Esophagus squamous epithelium (tissue), 5 donors: ENCODE results near the gene PDK2. TPM values are rescaled to one million over a fixed set of nuclear protein-coding genes. Genes with fewer than 3 reads are reported as not detected.
A peak's percentile ranks its signal among the peaks of the same experiment; 100 is the strongest.

Experiments
- DNase-seq: peaks from one replicate; lab custom pipeline; 2025; lab: John Stamatoyannopoulos, UW
- H3K27ac ChIP-seq, 4 donors: fragments of 200-600 bp; sonication (generic); one replicate each; pipeline ENCODE4 v1.5.1; 2016 to 2019; ENCODE audit warnings: mild to moderate bottlenecking in 1 of 4
- H3K27me3 ChIP-seq, 4 donors: fragments of 200-600 bp; sonication (generic); 1 replicate in 3 of 4; 2 replicates in 1 of 4; pipeline versions ENCODE4 v1.5.1 to v1.6.0; 2017 to 2021; ENCODE audit warnings: antibody characterized with exemption in 1 of 4
- H3K36me3 ChIP-seq, 3 donors: fragments of 200-600 bp; sonication (generic); one replicate each; pipeline ENCODE4 v1.5.1; 2016 to 2019
- H3K4me1 ChIP-seq, 3 donors: fragments of 200-600 bp; sonication (generic); one replicate each; pipeline ENCODE4 v1.5.1; 2017 to 2019
- H3K4me3 ChIP-seq, 4 donors: fragments of 200-600 bp; sonication (generic); 1 replicate in 3 of 4; 2 replicates in 1 of 4; pipeline ENCODE4 v1.5.1; 2016 to 2019; ENCODE audit warnings: mild to moderate bottlenecking in 2 of 4, moderate library complexity in 1 of 4
- H3K9me3 ChIP-seq, 3 donors: fragments of 200-600 bp; sonication (generic); one replicate each; pipeline ENCODE4 v1.5.1; 2016 to 2019
- POLR2A ChIP-seq, 4 donors: fragments of 450-650 bp; IDR thresholded peaks; one replicate each; pipeline ENCODE4 v1.6.1; 2017; ENCODE audit warnings: antibody characterized with exemption in 4 of 4, mild to moderate bottlenecking in 4 of 4, moderate library complexity in 3 of 4
- WGBS, 2 donors: methylation state at CpG; one replicate each; pipeline ENCODE4 v1.1.5; 2018; 5-methylcytosine and 5-hydroxymethylcytosine counted together
- intact Hi-C: fragments of 100-400 bp; cut with DNase I; formaldehyde crosslinking; loops from one replicate; pipeline ENCODE4 v1.15.0; 2022
- total RNA-seq, 4 donors: library from RNA; depleted of rRNA; stranded (reverse); fragments of >200 nt; gene quantifications; one replicate each; pipeline ENCODE4 v1.1.0, GENCODE V29; 2016
- TF ChIP-seq, protein P1 (sequence below), 6 experiments: fragments of 450-650 bp in 4 of 6; fragments of 200-600 bp in 2 of 6; sonication (generic) in 2 of 6; IDR thresholded peaks; one replicate each; pipeline ENCODE4 v1.5.1; 2016 to 2019; ENCODE audit warnings: antibody characterized with exemption in 6 of 6, mild to moderate bottlenecking in 4 of 6, moderate library complexity in 4 of 6
- donor health status: DM: yes; HTN: yes; CAD: no.

Gene PDK2
- total RNA-seq, 4 donors from 2014 or later, result 5.2 to 20.2 (median 12.8) TPM

DNA sequence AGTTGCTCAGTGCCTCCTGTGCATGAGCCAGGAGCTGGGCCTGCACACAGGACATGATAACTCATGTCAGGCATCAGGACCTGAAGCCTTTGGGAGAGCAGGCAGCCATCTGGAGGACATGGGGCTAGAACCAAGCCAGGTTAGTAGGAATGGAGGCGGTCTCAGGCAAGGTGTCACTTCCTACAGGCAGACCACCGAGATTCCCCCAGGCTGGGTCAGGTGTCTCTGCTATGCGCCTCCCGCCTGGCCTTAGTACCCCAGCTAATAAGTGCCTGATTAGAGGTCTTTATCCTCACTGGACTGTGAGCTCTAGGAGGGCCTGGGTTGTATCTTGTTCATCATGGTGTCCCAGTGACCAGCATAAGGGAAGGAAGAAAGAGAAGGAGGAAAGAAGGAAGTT is 19.2 kb downstream of the PDK2 start:
- peaks cover 0 to 20% (median 0%) of the 10 kb centered on the region in 3 donors for H3K36me3 ChIP-seq
- 65 to 69% methylated on average over 2 to 4 of the region's 4 CpGs for WGBS, 2 donors
- H3K4me1 ChIP-seq, result peaks cover 11 to 49% (median 24%) of the 10 kb centered on the region in 3 donors
- no peak overlapping the region for H3K27ac ChIP-seq
- no peak for DNase-seq
- H3K9me3 ChIP-seq, result no peaks in the 10 kb centered on the region
- intact Hi-C loops, result no loop called here
- H3K4me3 ChIP-seq, result no peak overlapping the region
- TF ChIP-seq POLR2A (IDR thresholded peaks at IDR 0.05), result no peak
- TF ChIP-seq, protein P1, sequence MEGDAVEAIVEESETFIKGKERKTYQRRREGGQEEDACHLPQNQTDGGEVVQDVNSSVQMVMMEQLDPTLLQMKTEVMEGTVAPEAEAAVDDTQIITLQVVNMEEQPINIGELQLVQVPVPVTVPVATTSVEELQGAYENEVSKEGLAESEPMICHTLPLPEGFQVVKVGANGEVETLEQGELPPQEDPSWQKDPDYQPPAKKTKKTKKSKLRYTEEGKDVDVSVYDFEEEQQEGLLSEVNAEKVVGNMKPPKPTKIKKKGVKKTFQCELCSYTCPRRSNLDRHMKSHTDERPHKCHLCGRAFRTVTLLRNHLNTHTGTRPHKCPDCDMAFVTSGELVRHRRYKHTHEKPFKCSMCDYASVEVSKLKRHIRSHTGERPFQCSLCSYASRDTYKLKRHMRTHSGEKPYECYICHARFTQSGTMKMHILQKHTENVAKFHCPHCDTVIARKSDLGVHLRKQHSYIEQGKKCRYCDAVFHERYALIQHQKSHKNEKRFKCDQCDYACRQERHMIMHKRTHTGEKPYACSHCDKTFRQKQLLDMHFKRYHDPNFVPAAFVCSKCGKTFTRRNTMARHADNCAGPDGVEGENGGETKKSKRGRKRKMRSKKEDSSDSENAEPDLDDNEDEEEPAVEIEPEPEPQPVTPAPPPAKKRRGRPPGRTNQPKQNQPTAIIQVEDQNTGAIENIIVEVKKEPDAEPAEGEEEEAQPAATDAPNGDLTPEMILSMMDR (IDR thresholded peaks at IDR 0.05), result no peak
- peaks cover 0 to 39% (median 0%) of the 10 kb centered on the region in 4 donors for H3K27me3 ChIP-seq

DNA sequence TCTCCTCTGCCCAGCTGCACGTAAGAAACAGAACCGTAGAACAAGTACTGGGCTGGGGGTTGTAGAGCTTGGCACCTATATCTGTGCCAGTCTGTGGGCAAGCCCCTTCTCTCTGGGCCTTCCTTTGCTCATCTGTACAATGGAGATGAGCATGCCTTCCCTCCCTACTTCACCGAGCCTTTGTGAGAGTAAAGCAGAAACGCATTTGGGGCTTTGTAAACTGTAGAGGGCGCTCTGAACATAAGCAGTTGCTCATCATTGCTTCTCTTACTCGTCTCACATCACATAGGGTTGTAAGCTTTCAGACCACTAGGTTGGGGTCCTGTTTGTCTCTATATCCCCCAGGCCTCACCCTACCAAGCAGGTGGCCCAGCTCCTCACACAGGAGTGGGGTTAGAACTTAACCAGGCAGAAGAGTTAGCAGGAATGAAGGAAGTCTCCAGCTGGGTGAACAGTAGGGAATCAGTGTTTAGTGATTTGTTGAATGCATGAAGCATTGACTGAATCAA is 19.8 kb downstream of the PDK2 start:
- intact Hi-C loops, result no loop called here
- Histone ChIP-seq H3K27me3 (peaks cover 0 to 44% (median 0%) of the 10 kb centered on the region in 4 donors), H3K9me3 (no peaks in the 10 kb centered on the region), H3K36me3 (peaks cover 0 to 15% (median 0%) of the 10 kb centered on the region in 3 donors), H3K27ac (no peak overlapping the region), H3K4me3 (no peak overlapping the region), H3K4me1 (peaks cover 11 to 49% (median 24%) of the 10 kb centered on the region in 3 donors)
- TF ChIP-seq, protein P1 (IDR thresholded peaks at IDR 0.05), result peak in 5 of 6 experiments; percentile 36 to 62 (median 40)
- no peak for TF ChIP-seq POLR2A (IDR thresholded peaks at IDR 0.05)
- 16 to 28% methylated on average over 3 to 6 of the region's 6 CpGs for WGBS, 2 donors
- DNase-seq, result no peak

DNA sequence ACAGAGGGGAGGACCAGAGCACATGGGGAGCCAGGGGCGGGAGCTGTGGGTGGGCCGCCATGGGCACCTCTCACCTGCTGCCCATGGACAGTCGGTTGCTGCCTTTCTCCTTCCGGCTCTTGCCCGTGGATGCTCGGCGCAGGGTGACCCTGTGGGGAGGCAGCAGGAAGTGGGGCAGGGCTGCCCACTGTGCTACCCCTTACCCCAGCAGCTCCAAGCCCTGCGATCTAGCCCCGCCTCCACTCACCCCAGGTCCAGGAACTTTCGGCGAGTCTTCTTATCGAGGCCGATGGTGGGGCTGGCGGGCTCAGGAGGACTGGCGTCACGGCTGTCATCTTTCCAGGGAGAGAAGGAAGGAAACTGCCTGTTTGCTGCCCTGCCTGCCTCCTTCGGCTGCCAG is 20.6 kb downstream of the PDK2 start:
- H3K9me3 ChIP-seq, result no peaks in the 10 kb centered on the region
- intact Hi-C loops, result no loop called here
- DNase-seq, result no peak
- H3K27me3 ChIP-seq, result peaks cover 0 to 44% (median 0%) of the 10 kb centered on the region in 4 donors
- WGBS, 2 donors, result 50 to 61% methylated on average over 1 to 13 of the region's 17 CpGs
- H3K36me3 ChIP-seq, result peaks cover 0 to 6% (median 0%) of the 10 kb centered on the region in 3 donors
- peaks cover 11 to 49% (median 24%) of the 10 kb centered on the region in 3 donors for H3K4me1 ChIP-seq
- H3K4me3 ChIP-seq, result no peak overlapping the region
- no peak overlapping the region for H3K27ac ChIP-seq
- TF ChIP-seq, protein P1 (IDR thresholded peaks at IDR 0.05), result no peak
- TF ChIP-seq POLR2A (IDR thresholded peaks at IDR 0.05), result no peak

DNA sequence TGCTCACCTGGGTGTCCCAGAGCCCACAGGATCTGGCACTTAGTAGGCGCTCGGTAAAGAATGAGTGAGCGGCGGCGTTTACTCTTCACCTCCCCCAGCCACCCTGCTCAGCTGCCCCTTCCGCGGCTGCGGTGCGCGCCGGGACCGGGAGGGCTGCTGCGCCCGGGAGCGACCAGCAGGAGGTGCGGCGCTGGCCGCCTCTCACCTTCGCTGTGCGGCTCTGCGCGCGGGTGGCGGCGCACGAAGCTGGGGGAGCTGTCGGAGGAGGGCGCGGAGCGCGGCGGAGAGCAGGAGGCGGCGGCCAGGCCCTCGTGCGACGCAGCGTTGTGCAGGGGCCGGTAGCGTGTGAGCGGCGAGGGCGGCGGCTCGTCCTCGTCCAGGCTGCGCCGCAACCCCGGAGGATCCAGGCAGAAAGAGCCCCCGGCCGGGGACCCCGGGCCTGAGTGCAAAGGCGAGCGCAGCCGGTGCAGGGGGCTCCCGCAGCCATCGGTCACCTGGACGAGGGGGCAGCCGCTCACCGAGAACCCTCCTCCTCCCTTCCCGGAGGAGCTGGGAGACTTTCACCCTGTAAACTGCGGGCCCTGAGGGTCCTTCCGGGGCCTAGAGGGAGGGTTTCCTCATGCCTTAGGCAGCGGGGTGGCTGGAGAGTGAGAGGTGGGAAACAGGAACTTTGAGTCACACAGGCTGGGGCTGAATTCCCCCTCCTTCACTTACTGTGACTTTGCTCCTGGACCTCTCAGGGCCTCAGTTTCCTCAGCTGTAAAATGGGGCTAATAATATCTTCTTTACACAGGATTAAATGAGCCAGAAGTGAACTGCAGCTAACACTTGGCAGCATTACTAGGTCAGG is 22.3 kb downstream of the PDK2 start:
- Histone ChIP-seq H3K9me3 (no peaks in the 10 kb centered on the region), H3K27me3 (peaks cover 0 to 44% (median 0%) of the 10 kb centered on the region in 4 donors), H3K4me1 (peaks cover 4 to 36% (median 13%) of the 10 kb centered on the region in 3 donors), H3K36me3 (no peaks in the 10 kb centered on the region), H3K27ac (peak overlapping the region in 1 of 4 donors; percentile 31), H3K4me3 (peak overlapping the region in 2 of 4 donors; percentile 25 to 50)
- TF ChIP-seq, protein P1 (IDR thresholded peaks at IDR 0.05), result peak in 5 of 6 experiments; percentile 60 to 83 (median 76)
- no peak for TF ChIP-seq POLR2A (IDR thresholded peaks at IDR 0.05)
- intact Hi-C loops, result no loop called here
- WGBS, 2 donors, result 13% methylated on average over 17 of the region's 64 CpGs; no CpG with 5 or more reads in 1 of the 2 donors
- no peak for DNase-seq
